Transverse colon (tissue), 3 donors: ENCODE data around the gene SYNDIG1L.

Source experiments
- EP300 ChIP-seq: sonication (generic); formaldehyde crosslinking; IDR thresholded peaks from one replicate; pipeline ENCODE4 v1.6.1; 2017; ENCODE audit warnings: antibody characterized with exemption, low read depth
- POLR2A ChIP-seq: fragments of 450-650 bp; IDR thresholded peaks from one replicate; pipeline ENCODE4 v1.6.1; 2016; ENCODE audit warnings: antibody characterized with exemption, mild to moderate bottlenecking, moderate library complexity
- TF ChIP-seq, protein P1 (sequence below), 5 experiments: fragments of 200-600 bp in 3 of 5; fragments of 450-650 bp in 2 of 5; sonication (generic) in 3 of 5; IDR thresholded peaks; 1 replicate in 2 of 5; 2 replicates in 3 of 5; pipeline ENCODE4 v1.5.1; 2016 to 2017; ENCODE audit warnings: antibody characterized with exemption in 5 of 5, inconsistent platforms in 3 of 5, mild to moderate bottlenecking in 2 of 5, moderate library complexity in 1 of 5

DNA sequence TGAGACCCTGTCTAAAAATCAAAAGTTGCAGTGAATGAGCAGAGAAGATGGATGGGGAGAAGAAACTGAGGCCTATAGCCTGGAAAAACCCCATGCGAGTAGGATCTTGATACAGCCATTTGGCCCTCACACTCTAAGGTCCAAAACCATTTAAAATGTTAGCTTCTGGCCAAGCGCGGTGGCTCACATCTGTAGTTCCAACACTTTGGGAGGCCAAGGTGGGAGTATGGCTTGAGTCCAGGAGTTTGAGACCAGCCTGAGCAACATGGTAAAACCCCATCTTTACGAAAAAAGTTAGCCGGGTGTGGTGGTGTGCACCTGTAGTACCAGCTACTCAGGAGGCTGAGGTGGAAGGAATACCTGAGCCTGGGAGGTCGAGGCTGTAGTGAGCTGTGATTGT, 58.0 kb downstream of the SYNDIG1L start:
- TF ChIP-seq, protein P1, sequence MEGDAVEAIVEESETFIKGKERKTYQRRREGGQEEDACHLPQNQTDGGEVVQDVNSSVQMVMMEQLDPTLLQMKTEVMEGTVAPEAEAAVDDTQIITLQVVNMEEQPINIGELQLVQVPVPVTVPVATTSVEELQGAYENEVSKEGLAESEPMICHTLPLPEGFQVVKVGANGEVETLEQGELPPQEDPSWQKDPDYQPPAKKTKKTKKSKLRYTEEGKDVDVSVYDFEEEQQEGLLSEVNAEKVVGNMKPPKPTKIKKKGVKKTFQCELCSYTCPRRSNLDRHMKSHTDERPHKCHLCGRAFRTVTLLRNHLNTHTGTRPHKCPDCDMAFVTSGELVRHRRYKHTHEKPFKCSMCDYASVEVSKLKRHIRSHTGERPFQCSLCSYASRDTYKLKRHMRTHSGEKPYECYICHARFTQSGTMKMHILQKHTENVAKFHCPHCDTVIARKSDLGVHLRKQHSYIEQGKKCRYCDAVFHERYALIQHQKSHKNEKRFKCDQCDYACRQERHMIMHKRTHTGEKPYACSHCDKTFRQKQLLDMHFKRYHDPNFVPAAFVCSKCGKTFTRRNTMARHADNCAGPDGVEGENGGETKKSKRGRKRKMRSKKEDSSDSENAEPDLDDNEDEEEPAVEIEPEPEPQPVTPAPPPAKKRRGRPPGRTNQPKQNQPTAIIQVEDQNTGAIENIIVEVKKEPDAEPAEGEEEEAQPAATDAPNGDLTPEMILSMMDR (IDR thresholded peaks at IDR 0.05), result no peak
- TF ChIP-seq POLR2A (no peak), EP300 (no peak)
